Calu3 (cell line): Measurements from ENCODE around the gene CDCP2. TPM values are rescaled to one million over a fixed set of nuclear protein-coding genes. Genes with fewer than 3 reads are reported as not detected.

Experiments
- BruUV-seq: library from RNA; stranded (reverse); fragments of 400-500 nt; replicated peaks from 2 replicates; lab custom pipeline; 2021; lab: Mats Ljungman, UMichigan
- CTCF ChIA-PET: fragments of 300-600 bp; sonication (Branson Sonifier 250); formaldehyde crosslinking; loops from one replicate; lab custom pipeline; 2022; ENCODE audit warnings: antibody characterized with exemption; lab: Charles Lee
- DNase-seq: peaks from one replicate; pipeline ENCODE4 v3.0.0; 2022
- H3K27ac Mint-ChIP-seq: one replicate; pipeline ENCODE4 v1.8.0; 2022; ENCODE audit warnings: mixed read lengths; ENCODE audit not compliant: unreplicated experiment
- H3K27me3 Mint-ChIP-seq: one replicate; pipeline ENCODE4 v1.8.0; 2022; ENCODE audit warnings: mixed read lengths; ENCODE audit not compliant: unreplicated experiment
- H3K36me3 Mint-ChIP-seq: one replicate; pipeline ENCODE4 v1.8.0; 2022; ENCODE audit warnings: mild to moderate bottlenecking, moderate library complexity, mixed read lengths; ENCODE audit not compliant: insufficient read depth, unreplicated experiment
- H3K4me1 Mint-ChIP-seq: one replicate; pipeline ENCODE4 v1.8.0; 2022; ENCODE audit warnings: mild to moderate bottlenecking, low read depth, mixed read lengths; ENCODE audit not compliant: unreplicated experiment
- H3K4me3 Mint-ChIP-seq: one replicate; pipeline ENCODE4 v1.8.0; 2022; ENCODE audit warnings: mild to moderate bottlenecking, low read depth, moderate library complexity, mixed read lengths; ENCODE audit not compliant: unreplicated experiment
- H3K9me3 Mint-ChIP-seq: one replicate; pipeline ENCODE4 v1.8.0; 2022; ENCODE audit warnings: low read depth, mixed read lengths; ENCODE audit not compliant: unreplicated experiment
- CTCF ChIP-seq: fragments of 200-600 bp; IDR thresholded peaks from one replicate; pipeline ENCODE4 v1.8.0; 2022; ENCODE audit warnings: antibody characterized with exemption; ENCODE audit not compliant: unreplicated experiment
- intact Hi-C: fragments of 100-400 bp; cut with micrococcal nuclease; formaldehyde crosslinking; loops from one replicate; pipeline ENCODE4 v1.10.0; 2022; ENCODE audit not compliant: unreplicated experiment
- total RNA-seq: library from RNA; stranded (reverse); gene quantifications from 2 replicates; pipeline ENCODE4 v1.2.3, GENCODE V29; 2022

CDCP2 gene
- total RNA-seq, 1 experiment from 2014 or later = not detected

- Mint-ChIP-seq H3K36me3 (no peaks in the 10 kb centered on the region), H3K9me3 (no peaks in the 10 kb centered on the region), H3K4me3 (no peak overlapping the region), H3K27me3 (peaks cover 34% of the 10 kb centered on the region), H3K27ac (no peak overlapping the region), H3K4me1 (no peaks in the 10 kb centered on the region)
- DNase-seq = no peak
- TF ChIP-seq CTCF = no peak
- BruUV-seq = no TSS peak
- intact Hi-C loops = no loop called here
- CTCF ChIA-PET = no interaction called here
These were observed 18.5 kb downstream of the CDCP2 start for GRCh38 chr1:54134295-54134694.

- intact Hi-C loops = no loop called here
- TF ChIP-seq CTCF = no peak
- H3K36me3 Mint-ChIP-seq = no peaks in the 10 kb centered on the region
- DNase-seq = no peak
- no peak overlapping the region for H3K4me3 Mint-ChIP-seq
- no peaks in the 10 kb centered on the region for H3K9me3 Mint-ChIP-seq
- peaks cover 52% of the 10 kb centered on the region for H3K27me3 Mint-ChIP-seq
- BruUV-seq = no TSS peak
- CTCF ChIA-PET = interaction anchor here (0.6 kb wide), 1 partner anchor 66 kb away, joined by 3 read pairs; no protein-coding TSS in a partner anchor
- no peaks in the 10 kb centered on the region for H3K4me1 Mint-ChIP-seq
- H3K27ac Mint-ChIP-seq = no peak overlapping the region
These were observed 20.3 kb downstream of the CDCP2 start for GRCh38 chr1:54132495-54132894.

GRCh38 chr1:54131419-54131818 lies 21.4 kb downstream of the CDCP2 start:
- BruUV-seq = no TSS peak
- Mint-ChIP-seq H3K4me3 (no peak overlapping the region), H3K27me3 (peaks cover 56% of the 10 kb centered on the region), H3K9me3 (no peaks in the 10 kb centered on the region), H3K36me3 (no peaks in the 10 kb centered on the region), H3K27ac (no peak overlapping the region), H3K4me1 (no peaks in the 10 kb centered on the region)
- intact Hi-C loops = no loop called here
- no peak for TF ChIP-seq CTCF
- DNase-seq = no peak
- CTCF ChIA-PET = no interaction called here

GRCh38 chr1:54129858-54130257 lies 22.9 kb downstream of the CDCP2 start:
- H3K27ac Mint-ChIP-seq = no peak overlapping the region
- H3K27me3 Mint-ChIP-seq = peaks cover 44% of the 10 kb centered on the region
- no peak overlapping the region for H3K4me3 Mint-ChIP-seq
- no peaks in the 10 kb centered on the region for H3K36me3 Mint-ChIP-seq
- no peak for TF ChIP-seq CTCF
- H3K4me1 Mint-ChIP-seq = no peaks in the 10 kb centered on the region
- DNase-seq = no peak
- CTCF ChIA-PET = no interaction called here
- BruUV-seq = no TSS peak
- no peaks in the 10 kb centered on the region for H3K9me3 Mint-ChIP-seq
- intact Hi-C loops = loop anchor here (5.0 kb wide), 1 partner anchor 72 kb away; the partner anchor contains the start of genes CYB5RL and MRPL37
